Vagina (tissue), 2 donors: ENCODE measurements around the gene PTPN21. TPM values are rescaled to one million over a fixed set of nuclear protein-coding genes. Genes with fewer than 3 reads are reported as not detected.

Experiments used
- DNase-seq, 2 donors: peaks; one replicate each; pipeline ENCODE4 v3.0.0-alpha.2; 2017; ENCODE audit errors: extremely low spot score in 2 of 2
- H3K27ac ChIP-seq: fragments of 200-600 bp; sonication (generic); one replicate; pipeline ENCODE4 v1.5.1; 2019
- H3K27me3 ChIP-seq: fragments of 200-600 bp; sonication (generic); one replicate; pipeline ENCODE4 v1.5.1; 2019
- H3K36me3 ChIP-seq, 2 donors: fragments of 200-600 bp; sonication (generic); one replicate each; pipeline ENCODE4 v1.5.1; 2017 to 2019
- H3K4me1 ChIP-seq: fragments of 200-600 bp; sonication (generic); one replicate; pipeline ENCODE4 v1.5.1; 2019
- H3K4me3 ChIP-seq, 2 donors: fragments of 200-600 bp; sonication (generic); 1 replicate in 1 of 2; 2 replicates in 1 of 2; pipeline ENCODE4 v1.5.1; 2016 to 2019
- H3K9me3 ChIP-seq: fragments of 200-600 bp; sonication (generic); one replicate; pipeline ENCODE4 v1.5.1; 2019
- CTCF ChIP-seq, 3 experiments: fragments of 450-650 bp in 2 of 3; fragments of 200-600 bp in 1 of 3; sonication (generic) in 1 of 3; IDR thresholded peaks; one replicate each; pipeline ENCODE4 v1.5.1; 2017 to 2019; ENCODE audit warnings: antibody characterized with exemption in 3 of 3, mild to moderate bottlenecking in 2 of 3, moderate library complexity in 2 of 3
- POLR2A ChIP-seq, 2 donors: fragments of 450-650 bp; IDR thresholded peaks; one replicate each; pipeline ENCODE4 v1.6.1; 2017; ENCODE audit warnings: antibody characterized with exemption in 2 of 2, mild to moderate bottlenecking in 2 of 2, moderate library complexity in 2 of 2
- POLR2AphosphoS5 ChIP-seq, 2 donors: sonication (generic); formaldehyde crosslinking; IDR thresholded peaks; one replicate each; pipeline ENCODE4 v1.9.0; 2017; ENCODE audit warnings: antibody characterized with exemption in 2 of 2, mild to moderate bottlenecking in 2 of 2, low read depth in 1 of 2; ENCODE audit not compliant: insufficient read depth in 1 of 2
- intact Hi-C: fragments of 100-400 bp; cut with DNase I; formaldehyde crosslinking; loops from one replicate; pipeline ENCODE4 v1.15.1; 2023
- total RNA-seq: library from RNA; depleted of rRNA; stranded (reverse); fragments of >200 nt; gene quantifications from one replicate; pipeline ENCODE4 v1.2.3, GENCODE V29; 2016

The PTPN21 gene
- total RNA-seq, 1 donor from 2014 or later: 15.2 TPM

- Histone ChIP-seq H3K27ac (no peak overlapping the region), H3K9me3 (no peaks in the 10 kb centered on the region), H3K36me3 (peaks cover 0 to 37% of the 10 kb centered on the region in 2 donors), H3K27me3 (no peaks in the 10 kb centered on the region), H3K4me3 (no peak overlapping the region), H3K4me1 (no peaks in the 10 kb centered on the region)
- TF ChIP-seq CTCF (IDR thresholded peaks at IDR 0.05) (no peak), POLR2AphosphoS5 (IDR thresholded peaks at IDR 0.05; ENCODE audit: insufficient read depth in 1 of 2, low read depth in 1 of 2) (no peak), POLR2A (IDR thresholded peaks at IDR 0.05) (no peak)
- intact Hi-C loops: no loop called here
- DNase-seq: no peak
Observed at GRCh38 chr14:88588081-88588480, 33.3 kb upstream of the PTPN21 start.

GRCh38 chr14:88584451-88584850, 29.6 kb upstream of the PTPN21 start:
- no peak overlapping the region for H3K27ac ChIP-seq
- no peak overlapping the region for H3K4me3 ChIP-seq
- H3K36me3 ChIP-seq: peaks cover 0 to 42% of the 10 kb centered on the region in 2 donors
- DNase-seq: no peak
- TF ChIP-seq POLR2AphosphoS5 (IDR thresholded peaks at IDR 0.05; ENCODE audit: insufficient read depth in 1 of 2, low read depth in 1 of 2): no peak
- TF ChIP-seq POLR2A (IDR thresholded peaks at IDR 0.05): no peak
- no peak for TF ChIP-seq CTCF (IDR thresholded peaks at IDR 0.05)
- no peaks in the 10 kb centered on the region for H3K27me3 ChIP-seq
- intact Hi-C loops: no loop called here
- no peaks in the 10 kb centered on the region for H3K4me1 ChIP-seq
- H3K9me3 ChIP-seq: no peaks in the 10 kb centered on the region

GRCh38 chr14:88576222-88576621, 21.4 kb upstream of the PTPN21 start:
- Histone ChIP-seq H3K27me3 (no peaks in the 10 kb centered on the region), H3K4me1 (no peaks in the 10 kb centered on the region), H3K9me3 (no peaks in the 10 kb centered on the region), H3K36me3 (peaks cover 11 to 84% of the 10 kb centered on the region in 2 donors), H3K27ac (no peak overlapping the region), H3K4me3 (no peak overlapping the region)
- intact Hi-C loops: no loop called here
- no peak for DNase-seq
- TF ChIP-seq CTCF (IDR thresholded peaks at IDR 0.05) (no peak), POLR2AphosphoS5 (IDR thresholded peaks at IDR 0.05; ENCODE audit: insufficient read depth in 1 of 2, low read depth in 1 of 2) (no peak), POLR2A (IDR thresholded peaks at IDR 0.05) (no peak)

GRCh38 chr14:88572117-88572516, 17.3 kb upstream of the PTPN21 start:
- Histone ChIP-seq H3K9me3 (no peaks in the 10 kb centered on the region), H3K4me3 (no peak overlapping the region), H3K27me3 (no peaks in the 10 kb centered on the region), H3K4me1 (no peaks in the 10 kb centered on the region), H3K27ac (no peak overlapping the region), H3K36me3 (peaks cover 4 to 84% of the 10 kb centered on the region in 2 donors)
- TF ChIP-seq CTCF (IDR thresholded peaks at IDR 0.05) (no peak), POLR2A (IDR thresholded peaks at IDR 0.05) (no peak), POLR2AphosphoS5 (IDR thresholded peaks at IDR 0.05; ENCODE audit: insufficient read depth in 1 of 2, low read depth in 1 of 2) (no peak)
- intact Hi-C loops: no loop called here
- no peak for DNase-seq

GRCh38 chr14:88568196-88568595, 13.4 kb upstream of the PTPN21 start:
- TF ChIP-seq POLR2A (IDR thresholded peaks at IDR 0.05): no peak
- no peak for TF ChIP-seq CTCF (IDR thresholded peaks at IDR 0.05)
- TF ChIP-seq POLR2AphosphoS5 (IDR thresholded peaks at IDR 0.05; ENCODE audit: insufficient read depth in 1 of 2, low read depth in 1 of 2): no peak
- Histone ChIP-seq H3K4me1 (peaks cover 19% of the 10 kb centered on the region), H3K9me3 (no peaks in the 10 kb centered on the region), H3K27ac (no peak overlapping the region), H3K36me3 (peaks cover 0 to 46% of the 10 kb centered on the region in 2 donors), H3K27me3 (no peaks in the 10 kb centered on the region), H3K4me3 (no peak overlapping the region)
- DNase-seq: no peak
- intact Hi-C loops: no loop called here
